ENCODE data around the gene IMP4. TPM values are rescaled to one million over a fixed set of nuclear protein-coding genes. Genes with fewer than 3 reads are reported as not detected.

The IMP4 gene
- total and polyA plus RNA-seq, 2 of the 13 experiments (the other 11 are each of a cell fraction or from before 2014, with no cell fraction given) = 142 to 158 TPM

DNA sequence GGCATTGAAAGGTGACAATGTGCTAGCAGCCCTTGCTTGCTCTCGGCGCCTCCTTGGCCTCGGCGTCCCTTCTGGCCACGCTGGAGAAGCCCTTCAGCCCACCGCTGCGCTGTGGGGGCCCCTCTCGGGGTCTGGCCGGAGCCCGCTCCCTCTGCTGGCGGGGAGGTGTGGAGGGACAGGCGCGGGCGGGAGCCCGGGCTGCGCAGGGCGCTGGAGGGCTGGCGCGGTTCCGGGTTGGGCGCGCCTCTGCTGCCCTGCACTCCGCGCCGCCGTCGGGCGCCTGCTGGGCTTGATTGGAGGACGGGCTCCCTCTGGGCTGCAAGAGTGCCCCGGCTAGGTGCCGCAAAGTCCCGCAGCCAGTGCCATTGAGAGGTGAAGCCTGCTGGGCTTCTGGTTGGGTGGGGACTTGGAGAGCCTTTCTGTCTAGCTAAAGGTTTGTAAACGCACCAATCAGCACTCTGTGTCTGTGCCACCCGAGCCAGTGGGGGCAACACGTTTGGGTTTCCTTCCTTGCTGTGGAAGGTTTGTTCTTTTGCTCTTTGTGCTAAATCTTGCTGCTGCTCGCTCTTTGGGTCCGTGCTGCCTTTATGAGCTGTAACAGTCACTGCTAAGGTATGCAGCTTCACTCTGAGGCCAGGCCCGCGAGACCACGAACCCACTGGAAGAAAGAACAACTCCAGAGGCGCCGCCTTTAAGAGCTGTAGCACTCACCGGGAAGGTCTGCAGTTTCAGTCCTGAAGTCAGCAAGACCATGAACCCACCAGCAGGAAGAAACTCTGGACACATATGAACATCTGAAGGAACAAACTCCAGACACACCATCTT, 14.8 kb upstream of the IMP4 start (continued):
- TF ChIP-seq, protein P1, sequence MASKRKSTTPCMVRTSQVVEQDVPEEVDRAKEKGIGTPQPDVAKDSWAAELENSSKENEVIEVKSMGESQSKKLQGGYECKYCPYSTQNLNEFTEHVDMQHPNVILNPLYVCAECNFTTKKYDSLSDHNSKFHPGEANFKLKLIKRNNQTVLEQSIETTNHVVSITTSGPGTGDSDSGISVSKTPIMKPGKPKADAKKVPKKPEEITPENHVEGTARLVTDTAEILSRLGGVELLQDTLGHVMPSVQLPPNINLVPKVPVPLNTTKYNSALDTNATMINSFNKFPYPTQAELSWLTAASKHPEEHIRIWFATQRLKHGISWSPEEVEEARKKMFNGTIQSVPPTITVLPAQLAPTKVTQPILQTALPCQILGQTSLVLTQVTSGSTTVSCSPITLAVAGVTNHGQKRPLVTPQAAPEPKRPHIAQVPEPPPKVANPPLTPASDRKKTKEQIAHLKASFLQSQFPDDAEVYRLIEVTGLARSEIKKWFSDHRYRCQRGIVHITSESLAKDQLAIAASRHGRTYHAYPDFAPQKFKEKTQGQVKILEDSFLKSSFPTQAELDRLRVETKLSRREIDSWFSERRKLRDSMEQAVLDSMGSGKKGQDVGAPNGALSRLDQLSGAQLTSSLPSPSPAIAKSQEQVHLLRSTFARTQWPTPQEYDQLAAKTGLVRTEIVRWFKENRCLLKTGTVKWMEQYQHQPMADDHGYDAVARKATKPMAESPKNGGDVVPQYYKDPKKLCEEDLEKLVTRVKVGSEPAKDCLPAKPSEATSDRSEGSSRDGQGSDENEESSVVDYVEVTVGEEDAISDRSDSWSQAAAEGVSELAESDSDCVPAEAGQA (IDR thresholded peaks at IDR 0.05; ENCODE audit: low read depth) = no peak
- TF ChIP-seq, protein P1 (CRISPR knock-in tag; IDR thresholded peaks at IDR 0.05; ENCODE audit: borderline replicate concordance) = no peak
- TF ChIP-seq PAF1 (CRISPR knock-in tag; IDR thresholded peaks at IDR 0.05) (no peak), HOXD1 (CRISPR knock-in tag; IDR thresholded peaks at IDR 0.05) (no peak), YY1 (IDR thresholded peaks at IDR 0.05; ENCODE audit: insufficient read depth, insufficient replicate concordance, low read depth, low read length) (peak; percentile 15), ZC3H13 (CRISPR knock-in tag; IDR thresholded peaks at IDR 0.05) (no peak), CHD2 (IDR thresholded peaks at IDR 0.05; ENCODE audit: low read depth, low read length) (no peak), ZNF761 (CRISPR knock-in tag; conservative IDR thresholded peaks at IDR 0.05) (no peak), TP53 (CRISPR knock-in tag; conservative IDR thresholded peaks at IDR 0.05) (no peak), SCMH1 (CRISPR knock-in tag; IDR thresholded peaks at IDR 0.05; ENCODE audit: borderline replicate concordance) (no peak), SMAD3 (CRISPR knock-in tag; IDR thresholded peaks at IDR 0.05) (no peak), ZNF619 (CRISPR knock-in tag; IDR thresholded peaks at IDR 0.05) (no peak), NR2C2 (CRISPR knock-in tag; IDR thresholded peaks at IDR 0.05; ENCODE audit: borderline replicate concordance) (no peak), ZNF557 (CRISPR knock-in tag; IDR thresholded peaks at IDR 0.05) (no peak), SMAD1 (CRISPR knock-in tag; IDR thresholded peaks at IDR 0.05; ENCODE audit: borderline replicate concordance, low read depth) (no peak)
- TF ChIP-seq, protein P2, sequence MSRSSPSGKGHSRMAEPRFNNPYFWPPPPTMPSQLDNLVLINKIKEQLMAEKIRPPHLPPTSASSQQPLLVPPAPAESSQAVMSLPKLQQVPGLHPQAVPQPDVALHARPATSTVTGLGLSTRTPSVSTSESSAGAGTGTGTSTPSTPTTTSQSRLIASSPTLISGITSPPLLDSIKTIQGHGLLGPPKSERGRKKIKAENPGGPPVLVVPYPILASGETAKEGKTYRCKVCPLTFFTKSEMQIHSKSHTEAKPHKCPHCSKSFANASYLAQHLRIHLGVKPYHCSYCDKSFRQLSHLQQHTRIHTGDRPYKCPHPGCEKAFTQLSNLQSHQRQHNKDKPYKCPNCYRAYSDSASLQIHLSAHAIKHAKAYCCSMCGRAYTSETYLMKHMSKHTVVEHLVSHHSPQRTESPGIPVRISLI (CRISPR knock-in tag; IDR thresholded peaks at IDR 0.05; ENCODE audit: borderline replicate concordance) = no peak
- TF ChIP-seq, protein P3, sequence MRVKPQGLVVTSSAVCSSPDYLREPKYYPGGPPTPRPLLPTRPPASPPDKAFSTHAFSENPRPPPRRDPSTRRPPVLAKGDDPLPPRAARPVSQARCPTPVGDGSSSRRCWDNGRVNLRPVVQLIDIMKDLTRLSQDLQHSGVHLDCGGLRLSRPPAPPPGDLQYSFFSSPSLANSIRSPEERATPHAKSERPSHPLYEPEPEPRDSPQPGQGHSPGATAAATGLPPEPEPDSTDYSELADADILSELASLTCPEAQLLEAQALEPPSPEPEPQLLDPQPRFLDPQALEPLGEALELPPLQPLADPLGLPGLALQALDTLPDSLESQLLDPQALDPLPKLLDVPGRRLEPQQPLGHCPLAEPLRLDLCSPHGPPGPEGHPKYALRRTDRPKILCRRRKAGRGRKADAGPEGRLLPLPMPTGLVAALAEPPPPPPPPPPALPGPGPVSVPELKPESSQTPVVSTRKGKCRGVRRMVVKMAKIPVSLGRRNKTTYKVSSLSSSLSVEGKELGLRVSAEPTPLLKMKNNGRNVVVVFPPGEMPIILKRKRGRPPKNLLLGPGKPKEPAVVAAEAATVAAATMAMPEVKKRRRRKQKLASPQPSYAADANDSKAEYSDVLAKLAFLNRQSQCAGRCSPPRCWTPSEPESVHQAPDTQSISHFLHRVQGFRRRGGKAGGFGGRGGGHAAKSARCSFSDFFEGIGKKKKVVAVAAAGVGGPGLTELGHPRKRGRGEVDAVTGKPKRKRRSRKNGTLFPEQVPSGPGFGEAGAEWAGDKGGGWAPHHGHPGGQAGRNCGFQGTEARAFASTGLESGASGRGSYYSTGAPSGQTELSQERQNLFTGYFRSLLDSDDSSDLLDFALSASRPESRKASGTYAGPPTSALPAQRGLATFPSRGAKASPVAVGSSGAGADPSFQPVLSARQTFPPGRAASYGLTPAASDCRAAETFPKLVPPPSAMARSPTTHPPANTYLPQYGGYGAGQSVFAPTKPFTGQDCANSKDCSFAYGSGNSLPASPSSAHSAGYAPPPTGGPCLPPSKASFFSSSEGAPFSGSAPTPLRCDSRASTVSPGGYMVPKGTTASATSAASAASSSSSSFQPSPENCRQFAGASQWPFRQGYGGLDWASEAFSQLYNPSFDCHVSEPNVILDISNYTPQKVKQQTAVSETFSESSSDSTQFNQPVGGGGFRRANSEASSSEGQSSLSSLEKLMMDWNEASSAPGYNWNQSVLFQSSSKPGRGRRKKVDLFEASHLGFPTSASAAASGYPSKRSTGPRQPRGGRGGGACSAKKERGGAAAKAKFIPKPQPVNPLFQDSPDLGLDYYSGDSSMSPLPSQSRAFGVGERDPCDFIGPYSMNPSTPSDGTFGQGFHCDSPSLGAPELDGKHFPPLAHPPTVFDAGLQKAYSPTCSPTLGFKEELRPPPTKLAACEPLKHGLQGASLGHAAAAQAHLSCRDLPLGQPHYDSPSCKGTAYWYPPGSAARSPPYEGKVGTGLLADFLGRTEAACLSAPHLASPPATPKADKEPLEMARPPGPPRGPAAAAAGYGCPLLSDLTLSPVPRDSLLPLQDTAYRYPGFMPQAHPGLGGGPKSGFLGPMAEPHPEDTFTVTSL (CRISPR knock-in tag; IDR thresholded peaks at IDR 0.05; ENCODE audit: borderline replicate concordance) = no peak
